ENCODE results near the gene SMYD3. TPM values are rescaled to one million over a fixed set of nuclear protein-coding genes. Genes with fewer than 3 reads are reported as not detected.

Gene SMYD3
- total and polyA plus RNA-seq, 9 of the 15 experiments (the other 6 are each of a cell fraction or from before 2014, with no cell fraction given): 128 to 440 (median 197) TPM

DNA sequence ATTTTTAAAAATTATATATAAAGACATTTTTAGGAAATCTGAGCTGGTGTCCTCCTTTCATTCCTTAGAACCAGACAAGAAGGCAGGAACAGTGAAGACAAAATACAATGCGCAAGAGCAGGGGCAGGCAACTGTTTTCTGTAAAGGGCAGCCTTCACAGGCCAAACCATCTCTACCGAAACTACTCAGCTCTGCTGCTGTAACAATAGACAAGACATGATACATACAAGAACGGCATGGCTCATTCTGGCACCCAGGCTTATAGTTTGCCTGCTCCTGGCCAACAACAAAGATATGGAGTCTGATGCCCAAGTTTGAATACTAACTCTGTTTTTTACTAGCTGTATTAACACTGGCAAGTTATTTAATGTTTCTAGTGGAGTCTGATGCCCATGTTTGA is 232.0 kb downstream of the SMYD3 start:
- Histone ChIP-seq H4K20me1 (replicated peaks; ENCODE audit: control insufficient read depth, insufficient read depth, low read length) (no peaks in the 10 kb centered on the region), H3K9ac (ENCODE audit: insufficient read depth in 1 of 2, low read depth in 2 of 2, low read length in 2 of 2) (no peak overlapping the region), H3K79me2 (ENCODE audit: control insufficient read depth, insufficient read depth, low read length) (no peaks in the 10 kb centered on the region), H3K4me2 (ENCODE audit: insufficient read depth, low read length) (no peak overlapping the region), H2AFZ (ENCODE audit: low read depth, low read length) (no peak overlapping the region), H3K4me3 (no peak overlapping the region), H3K9me1 (ENCODE audit: control insufficient read depth, insufficient read depth, low read length) (no peaks in the 10 kb centered on the region), H3K4me1 (replicated peaks in 1 of 2; ENCODE audit: control insufficient read depth in 2 of 2, insufficient read depth in 2 of 2, low read length in 2 of 2) (no peaks in the 10 kb centered on the region), H3K27me3 (ENCODE audit: control insufficient read depth in 2 of 2, insufficient read depth in 2 of 2, low read length in 2 of 2) (no peaks in the 10 kb centered on the region), H3K9me3 (replicated peaks; ENCODE audit: control insufficient read depth, insufficient read depth, low read depth, low read length) (no peaks in the 10 kb centered on the region), H3K27ac (ENCODE audit: extremely low read depth, low read depth, low read length) (no peak overlapping the region), H3K36me3 (ENCODE audit: control insufficient read depth, insufficient read depth, low read length) (no peaks in the 10 kb centered on the region)
- ChIA-PET POLR2A (interaction anchor here (0.5 to 0.6 kb wide), 2 partner anchors 314 to 1411 kb away, joined by 4 read pairs; no protein-coding TSS in a partner anchor), CTCF (ENCODE audit: low intra/inter-chr PET ratio) (no interaction called here)
- DNase-seq (ENCODE audit: extremely low read depth in 1 of 4, low spot score in 3 of 4) (no peak), ATAC-seq (no peak), FAIRE-seq (no peak)
- WGBS (ENCODE audit: insufficient coverage, low coverage, missing lambda C conversion rate): 83% methylated on average over 3 of the region's 3 CpGs
- intact Hi-C loops (cut with micrococcal nuclease): no loop called here
- TF ChIP-seq, protein P1, sequence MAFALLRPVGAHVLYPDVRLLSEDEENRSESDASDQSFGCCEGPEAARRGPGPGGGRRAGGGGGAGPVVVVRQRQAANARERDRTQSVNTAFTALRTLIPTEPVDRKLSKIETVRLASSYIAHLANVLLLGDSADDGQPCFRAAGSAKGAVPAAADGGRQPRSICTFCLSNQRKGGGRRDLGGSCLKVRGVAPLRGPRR (CRISPR knock-in tag; IDR thresholded peaks at IDR 0.05): no peak
- no peak for TF ChIP-seq MYBL2 (IDR thresholded peaks at IDR 0.05; ENCODE audit: low read depth)
- TF ChIP-seq MYBL2 (CRISPR knock-in tag; IDR thresholded peaks at IDR 0.05; ENCODE audit: borderline replicate concordance): no peak
- TF ChIP-seq CHCHD3 (CRISPR knock-in tag; IDR thresholded peaks at IDR 0.05): no peak
- TF ChIP-seq, protein P2, sequence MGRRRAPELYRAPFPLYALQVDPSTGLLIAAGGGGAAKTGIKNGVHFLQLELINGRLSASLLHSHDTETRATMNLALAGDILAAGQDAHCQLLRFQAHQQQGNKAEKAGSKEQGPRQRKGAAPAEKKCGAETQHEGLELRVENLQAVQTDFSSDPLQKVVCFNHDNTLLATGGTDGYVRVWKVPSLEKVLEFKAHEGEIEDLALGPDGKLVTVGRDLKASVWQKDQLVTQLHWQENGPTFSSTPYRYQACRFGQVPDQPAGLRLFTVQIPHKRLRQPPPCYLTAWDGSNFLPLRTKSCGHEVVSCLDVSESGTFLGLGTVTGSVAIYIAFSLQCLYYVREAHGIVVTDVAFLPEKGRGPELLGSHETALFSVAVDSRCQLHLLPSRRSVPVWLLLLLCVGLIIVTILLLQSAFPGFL (CRISPR knock-in tag; IDR thresholded peaks at IDR 0.05): no peak
- TF ChIP-seq, protein P3, sequence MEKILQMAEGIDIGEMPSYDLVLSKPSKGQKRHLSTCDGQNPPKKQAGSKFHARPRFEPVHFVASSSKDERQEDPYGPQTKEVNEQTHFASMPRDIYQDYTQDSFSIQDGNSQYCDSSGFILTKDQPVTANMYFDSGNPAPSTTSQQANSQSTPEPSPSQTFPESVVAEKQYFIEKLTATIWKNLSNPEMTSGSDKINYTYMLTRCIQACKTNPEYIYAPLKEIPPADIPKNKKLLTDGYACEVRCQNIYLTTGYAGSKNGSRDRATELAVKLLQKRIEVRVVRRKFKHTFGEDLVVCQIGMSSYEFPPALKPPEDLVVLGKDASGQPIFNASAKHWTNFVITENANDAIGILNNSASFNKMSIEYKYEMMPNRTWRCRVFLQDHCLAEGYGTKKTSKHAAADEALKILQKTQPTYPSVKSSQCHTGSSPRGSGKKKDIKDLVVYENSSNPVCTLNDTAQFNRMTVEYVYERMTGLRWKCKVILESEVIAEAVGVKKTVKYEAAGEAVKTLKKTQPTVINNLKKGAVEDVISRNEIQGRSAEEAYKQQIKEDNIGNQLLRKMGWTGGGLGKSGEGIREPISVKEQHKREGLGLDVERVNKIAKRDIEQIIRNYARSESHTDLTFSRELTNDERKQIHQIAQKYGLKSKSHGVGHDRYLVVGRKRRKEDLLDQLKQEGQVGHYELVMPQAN (IDR thresholded peaks at IDR 0.05; ENCODE audit: borderline replicate concordance): no peak
- no peak for TF ChIP-seq ZNF316 (IDR thresholded peaks at IDR 0.05)
- TF ChIP-seq, protein P4, sequence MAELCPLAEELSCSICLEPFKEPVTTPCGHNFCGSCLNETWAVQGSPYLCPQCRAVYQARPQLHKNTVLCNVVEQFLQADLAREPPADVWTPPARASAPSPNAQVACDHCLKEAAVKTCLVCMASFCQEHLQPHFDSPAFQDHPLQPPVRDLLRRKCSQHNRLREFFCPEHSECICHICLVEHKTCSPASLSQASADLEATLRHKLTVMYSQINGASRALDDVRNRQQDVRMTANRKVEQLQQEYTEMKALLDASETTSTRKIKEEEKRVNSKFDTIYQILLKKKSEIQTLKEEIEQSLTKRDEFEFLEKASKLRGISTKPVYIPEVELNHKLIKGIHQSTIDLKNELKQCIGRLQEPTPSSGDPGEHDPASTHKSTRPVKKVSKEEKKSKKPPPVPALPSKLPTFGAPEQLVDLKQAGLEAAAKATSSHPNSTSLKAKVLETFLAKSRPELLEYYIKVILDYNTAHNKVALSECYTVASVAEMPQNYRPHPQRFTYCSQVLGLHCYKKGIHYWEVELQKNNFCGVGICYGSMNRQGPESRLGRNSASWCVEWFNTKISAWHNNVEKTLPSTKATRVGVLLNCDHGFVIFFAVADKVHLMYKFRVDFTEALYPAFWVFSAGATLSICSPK (IDR thresholded peaks at IDR 0.05; ENCODE audit: borderline replicate concordance): no peak
- TF ChIP-seq, protein P5, sequence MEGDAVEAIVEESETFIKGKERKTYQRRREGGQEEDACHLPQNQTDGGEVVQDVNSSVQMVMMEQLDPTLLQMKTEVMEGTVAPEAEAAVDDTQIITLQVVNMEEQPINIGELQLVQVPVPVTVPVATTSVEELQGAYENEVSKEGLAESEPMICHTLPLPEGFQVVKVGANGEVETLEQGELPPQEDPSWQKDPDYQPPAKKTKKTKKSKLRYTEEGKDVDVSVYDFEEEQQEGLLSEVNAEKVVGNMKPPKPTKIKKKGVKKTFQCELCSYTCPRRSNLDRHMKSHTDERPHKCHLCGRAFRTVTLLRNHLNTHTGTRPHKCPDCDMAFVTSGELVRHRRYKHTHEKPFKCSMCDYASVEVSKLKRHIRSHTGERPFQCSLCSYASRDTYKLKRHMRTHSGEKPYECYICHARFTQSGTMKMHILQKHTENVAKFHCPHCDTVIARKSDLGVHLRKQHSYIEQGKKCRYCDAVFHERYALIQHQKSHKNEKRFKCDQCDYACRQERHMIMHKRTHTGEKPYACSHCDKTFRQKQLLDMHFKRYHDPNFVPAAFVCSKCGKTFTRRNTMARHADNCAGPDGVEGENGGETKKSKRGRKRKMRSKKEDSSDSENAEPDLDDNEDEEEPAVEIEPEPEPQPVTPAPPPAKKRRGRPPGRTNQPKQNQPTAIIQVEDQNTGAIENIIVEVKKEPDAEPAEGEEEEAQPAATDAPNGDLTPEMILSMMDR (IDR thresholded peaks at IDR 0.05 in 2 of 3, conservative IDR thresholded peaks at IDR 0.05 in 1 of 3; ENCODE audit: insufficient read depth in 2 of 3, low read depth in 1 of 3, low read length in 3 of 3): no peak
- no peak for TF ChIP-seq BCOR (IDR thresholded peaks at IDR 0.05)
- TF ChIP-seq RBM34 (IDR thresholded peaks at IDR 0.05; ENCODE audit: borderline replicate concordance, insufficient read depth, low read length): no peak
- TF ChIP-seq PPARD (CRISPR knock-in tag; IDR thresholded peaks at IDR 0.05): no peak
- no peak for TF ChIP-seq MCM7 (IDR thresholded peaks at IDR 0.05)
- no peak for TF ChIP-seq ZNF253 (CRISPR knock-in tag; conservative IDR thresholded peaks at IDR 0.05)
- no peak for TF ChIP-seq MCM2 (IDR thresholded peaks at IDR 0.05; ENCODE audit: low read depth)
- BruUV-seq (replicated peaks): no TSS peak
- in situ Hi-C loops (cut with MboI): loop anchor here (10.0 to 25.0 kb wide), 2 partner anchors 263 to 1120 kb away; partner anchors contain the start of gene KIF26B

Measured in K562 (cell line).